SK-N-SH (cell line): ENCODE results near the gene PARD3. TPM values are rescaled to one million over a fixed set of nuclear protein-coding genes. Genes with fewer than 3 reads are reported as not detected.

Source experiments
- CTCF ChIA-PET: fragments of 300-600, 350-600 bp; formaldehyde crosslinking; extraction: SDS; loops from one replicate; lab custom pipeline; 2021; lab: Yijun Ruan, JAX
- POLR2A ChIA-PET: fragments of 350-600 bp; sonication (Branson Sonifier 250); formaldehyde crosslinking; extraction: SDS; loops from one replicate; lab custom pipeline; 2020; ENCODE audit warnings: antibody characterized with exemption, inconsistent platforms; lab: Yijun Ruan, JAX
- DNase-seq: peaks from one replicate; pipeline ENCODE4 v3.0.0; 2012
- H2AFZ ChIP-seq: fragments of 200-600 bp; sonication (generic); 2 replicates; pipeline ENCODE4 v1.8.1; 2016; ENCODE audit warnings: antibody characterized with exemption, mild to moderate bottlenecking, low read depth
- H3F3A ChIP-seq: fragments of 200-600 bp; sonication (generic); replicated peaks from 2 replicates; pipeline ENCODE3; 2016; ENCODE audit warnings: antibody characterized with exemption, mild to moderate bottlenecking; ENCODE audit not compliant: insufficient read depth
- H3K27ac ChIP-seq, 2 experiments: fragments of 200-500 bp in 1 of 2; fragments of 200-600 bp in 1 of 2; sonication (Bioruptor generic) in 1 of 2; sonication (generic), shearing (Covaris generic) in 1 of 2; 2 replicates each; pipeline versions ENCODE4 v1.5.1 to v1.6.1; 2014 to 2016; ENCODE audit warnings: low read depth in 2 of 2, inconsistent platforms in 1 of 2, low read length in 1 of 2, mild to moderate bottlenecking in 1 of 2, mixed read lengths in 1 of 2
- H3K27me3 ChIP-seq: fragments of 200-600 bp; sonication (generic), shearing (Covaris generic); 2 replicates; pipeline ENCODE4 v1.6.1; 2016; ENCODE audit warnings: mixed run types; ENCODE audit not compliant: insufficient read depth
- H3K36me3 ChIP-seq, 2 experiments: fragments of 200-500 bp in 1 of 2; fragments of 200-600 bp in 1 of 2; sonication (Bioruptor generic) in 1 of 2; sonication (generic) in 1 of 2; replicated peaks in 1 of 2; 2 replicates each; pipeline versions ENCODE3 to v1.5.1; 2014 to 2016; ENCODE audit warnings: low read length in 1 of 2, mild to moderate bottlenecking in 1 of 2; ENCODE audit not compliant: insufficient read depth in 2 of 2, control insufficient read depth in 1 of 2
- H3K4me1 ChIP-seq, 2 experiments: fragments of 200-500 bp in 1 of 2; fragments of 200-600 bp in 1 of 2; sonication (Bioruptor generic) in 1 of 2; sonication (generic), shearing (Covaris generic) in 1 of 2; 2 replicates each; pipeline versions ENCODE4 v1.5.1 to v1.6.1; 2014 to 2016; ENCODE audit warnings: low read depth in 1 of 2, low read length in 1 of 2, mixed run types in 1 of 2; ENCODE audit not compliant: insufficient read depth in 2 of 2, control insufficient read depth in 1 of 2
- H3K4me2 ChIP-seq: fragments of 200-600 bp; sonication (generic), shearing (Covaris generic); 2 replicates; pipeline ENCODE4 v1.6.1; 2017; ENCODE audit warnings: mixed run types
- H3K4me3 ChIP-seq, 2 experiments: fragments of 200-500 bp in 1 of 2; fragments of 200-600 bp in 1 of 2; sonication (Bioruptor generic) in 1 of 2; sonication (generic), shearing (Covaris generic) in 1 of 2; 2 replicates each; pipeline versions ENCODE4 v1.5.1 to v1.8.1; 2014 to 2016; ENCODE audit warnings: low read depth in 2 of 2, inconsistent platforms in 1 of 2, low read length in 1 of 2, mild to moderate bottlenecking in 1 of 2, mixed read lengths in 1 of 2, moderate library complexity in 1 of 2
- H3K79me2 ChIP-seq: fragments of 200-600 bp; sonication (generic); 2 replicates; pipeline ENCODE4 v1.8.1; 2017; ENCODE audit warnings: mild to moderate bottlenecking; ENCODE audit not compliant: insufficient read depth
- H3K9ac ChIP-seq: fragments of 200-600 bp; sonication (generic); 2 replicates; pipeline ENCODE4 v1.6.1; 2017; ENCODE audit warnings: mixed run types
- H3K9me2 ChIP-seq: fragments of 200-600 bp; sonication (generic); 2 replicates; pipeline ENCODE4 v1.6.1; 2017; ENCODE audit warnings: mixed run types
- H3K9me3 ChIP-seq: fragments of 200-600 bp; sonication (generic); 2 replicates; pipeline ENCODE4 v1.6.1; 2017; ENCODE audit warnings: mixed run types, mild to moderate bottlenecking, moderate library complexity
- H4K20me1 ChIP-seq: fragments of 200-600 bp; sonication (generic); 2 replicates; pipeline ENCODE4 v1.6.1; 2017; ENCODE audit warnings: mild to moderate bottlenecking, mixed run types; ENCODE audit not compliant: insufficient read depth
- CHD2 ChIP-seq: fragments of 150-350 bp; IDR thresholded peaks from 2 replicates; pipeline ENCODE4 v1.6.1; 2018; ENCODE audit warnings: low read length; ENCODE audit not compliant: partially characterized antibody
- CTCF ChIP-seq: fragments of 200-600 bp; sonication (generic); IDR thresholded peaks from 2 replicates; pipeline ENCODE4 v1.6.1; 2017; ENCODE audit warnings: antibody characterized with exemption, mild to moderate bottlenecking, moderate library complexity
- ELF1 ChIP-seq: IDR thresholded peaks from 2 replicates; pipeline ENCODE4 v1.4.0; 2012
- EP300 ChIP-seq, 2 experiments: IDR thresholded peaks; 2 replicates each; pipeline versions ENCODE4 v1.4.0 to v1.6.1; 2012; ENCODE audit warnings: borderline replicate concordance in 1 of 2, low read depth in 1 of 2, low read length in 1 of 2
- EZH2phosphoT487 ChIP-seq: fragments of 200-600 bp; sonication (generic); IDR thresholded peaks from 2 replicates; pipeline ENCODE4 v1.6.1; 2017; ENCODE audit warnings: low read depth, mixed run types, mild to moderate bottlenecking, antibody characterized with exemption, moderate library complexity, borderline replicate concordance
- FOXM1 ChIP-seq: IDR thresholded peaks from 2 replicates; pipeline ENCODE4 v1.4.0; 2012; ENCODE audit warnings: low read depth, mild to moderate bottlenecking
- GATA2 ChIP-seq: sonication (generic); formaldehyde crosslinking; IDR thresholded peaks from 2 replicates; pipeline ENCODE4 v1.5.0; 2020; ENCODE audit warnings: mild to moderate bottlenecking, missing genetic modification reagents
- IRF3 ChIP-seq: fragments of 150-350 bp; IDR thresholded peaks from 2 replicates; pipeline ENCODE4 v1.6.1; 2016; ENCODE audit warnings: mild to moderate bottlenecking, low read depth, low read length
- NFIC ChIP-seq: IDR thresholded peaks from 2 replicates; pipeline ENCODE4 v1.4.0; 2012; ENCODE audit warnings: borderline replicate concordance
- NRF1 ChIP-seq: IDR thresholded peaks from 2 replicates; pipeline ENCODE4 v1.6.1; 2012; ENCODE audit warnings: low read depth, mild to moderate bottlenecking, low read length
- RAD21 ChIP-seq: IDR thresholded peaks from 2 replicates; pipeline ENCODE4 v1.6.1; 2012; ENCODE audit warnings: mild to moderate bottlenecking, low read length
- REST ChIP-seq: IDR thresholded peaks from 2 replicates; pipeline ENCODE4 v1.6.1; 2012; ENCODE audit warnings: mild to moderate bottlenecking, low read depth, low read length, moderate library complexity
- RFX5 ChIP-seq: IDR thresholded peaks from 2 replicates; pipeline ENCODE4 v1.6.1; 2012; ENCODE audit warnings: mild to moderate bottlenecking, improper control_type of control experiment, low read length
- SMC3 ChIP-seq: IDR thresholded peaks from 2 replicates; pipeline ENCODE4 v1.6.1; 2012; ENCODE audit warnings: low read depth, low read length, improper control_type of control experiment
- TEAD4 ChIP-seq: IDR thresholded peaks from 2 replicates; pipeline ENCODE4 v1.4.0; 2012; ENCODE audit warnings: mild to moderate bottlenecking, borderline replicate concordance; ENCODE audit not compliant: insufficient read depth
- USF2 ChIP-seq: fragments of 150-350 bp; IDR thresholded peaks from 2 replicates; pipeline ENCODE4 v1.6.1; 2017; ENCODE audit warnings: antibody characterized with exemption, low read length, low read depth, borderline replicate concordance
- ZBTB33 ChIP-seq: IDR thresholded peaks from 2 replicates; pipeline ENCODE4 v1.4.0; 2012; ENCODE audit warnings: low read depth, borderline replicate concordance
- WGBS: methylation state at CpG from one replicate; pipeline ENCODE4 v1.1.6; 2017; ENCODE audit warnings: low lambda C conversion rate; 5-methylcytosine and 5-hydroxymethylcytosine counted together
- polyA plus RNA-seq, 3 experiments: library from polyadenylated mRNA; depleted of rRNA; stranded (reverse); fragments of >200 nt; gene quantifications; 2 replicates each; pipeline ENCODE4 v1.2.3, GENCODE V29; 2012

Gene PARD3
- polyA plus RNA-seq, 1 of the 3 experiments (the other 2 are of a cell fraction): 29.4 TPM

- no peak overlapping the region for H3K9ac ChIP-seq
- no peak for TF ChIP-seq EZH2phosphoT487
- no peak for TF ChIP-seq USF2
- no peak for TF ChIP-seq ELF1
- TF ChIP-seq CHD2: no peak
- no peak for TF ChIP-seq ZBTB33
- TF ChIP-seq RFX5: no peak
- no peak for TF ChIP-seq GATA2
- no peak for TF ChIP-seq FOXM1
- TF ChIP-seq SMC3: no peak
- peaks cover 13 to 18% of the 10 kb centered on the region in 2 experiments; a peak in 3 of 4 replicates for H3K4me1 ChIP-seq
- no peaks in the 10 kb centered on the region for H3K79me2 ChIP-seq
- POLR2A ChIA-PET: no interaction called here
- DNase-seq: no peak
- H3K36me3 ChIP-seq: no peaks in the 10 kb centered on the region
- 86% methylated on average over 3 of the region's 3 CpGs for WGBS
- no peak overlapping the region for H3K27ac ChIP-seq
- CTCF ChIA-PET: no interaction called here
- H3K4me2 ChIP-seq: no peak overlapping the region
- H3F3A ChIP-seq: peaks cover 8% of the 10 kb centered on the region
- H3K4me3 ChIP-seq: no peak overlapping the region
- H2AFZ ChIP-seq: no peak overlapping the region
- H3K9me2 ChIP-seq: no peaks in the 10 kb centered on the region
- H4K20me1 ChIP-seq: no peaks in the 10 kb centered on the region
- no peaks in the 10 kb centered on the region for H3K27me3 ChIP-seq
- H3K9me3 ChIP-seq: no peaks in the 10 kb centered on the region
Measured at GRCh38 chr10:34191406-34191805, 623.7 kb downstream of the PARD3 start.

GRCh38 chr10:34190580-34190979 is 624.5 kb downstream of the PARD3 start:
- POLR2A ChIA-PET: no interaction called here
- CTCF ChIA-PET: no interaction called here
- 83% methylated on average over 7 of the region's 7 CpGs for WGBS
- no peak for TF ChIP-seq CTCF
- no peak for TF ChIP-seq TEAD4
- TF ChIP-seq REST: no peak
- no peak for TF ChIP-seq FOXM1
- TF ChIP-seq IRF3: no peak
- TF ChIP-seq RAD21: no peak
- no peak for TF ChIP-seq EP300 (IDR thresholded peaks at IDR 0.05; ENCODE audit: borderline replicate concordance in 1 of 2, low read depth in 1 of 2, low read length in 1 of 2)
- no peak for TF ChIP-seq NRF1
- no peak for TF ChIP-seq NFIC

More at GRCh38 chr10:34190580-34190979, 624.5 kb downstream of the PARD3 start:
- no peak for DNase-seq
- Histone ChIP-seq H3K9me3 (no peaks in the 10 kb centered on the region), H4K20me1 (no peaks in the 10 kb centered on the region), H3K4me3 (no peak overlapping the region), H3K9me2 (no peaks in the 10 kb centered on the region), H3F3A (peaks cover 8% of the 10 kb centered on the region), H2AFZ (no peak overlapping the region), H3K27me3 (no peaks in the 10 kb centered on the region), H3K4me2 (no peak overlapping the region), H3K27ac (no peak overlapping the region), H3K36me3 (no peaks in the 10 kb centered on the region), H3K4me1 (peaks cover 13 to 22% of the 10 kb centered on the region in 2 experiments; a peak in 3 of 4 replicates), H3K79me2 (no peaks in the 10 kb centered on the region), H3K9ac (no peak overlapping the region)
